Loucy (cell line): ENCODE data around the gene LMO2.

Experiments
- H2AFZ ChIP-seq: fragments of 200-600 bp; sonication (generic); 2 replicates; pipeline ENCODE4 v1.6.0; 2016; ENCODE audit warnings: antibody characterized with exemption, mild to moderate bottlenecking, low read length, moderate library complexity
- H3F3A ChIP-seq: fragments of 200-600 bp; 2 replicates; pipeline ENCODE4 v1.6.0; 2016; ENCODE audit warnings: antibody characterized with exemption, low read depth, mild to moderate bottlenecking
- H3K27me3 ChIP-seq: fragments of 200-600 bp; sonication (generic); 2 replicates; pipeline ENCODE4 v1.6.1; 2014; ENCODE audit warnings: low read length, mild to moderate bottlenecking; ENCODE audit not compliant: insufficient read depth, poor library complexity, severe bottlenecking
- H3K36me3 ChIP-seq: fragments of 200-600 bp; sonication (generic); 2 replicates; pipeline ENCODE4 v1.6.1; 2016; ENCODE audit warnings: low read length; ENCODE audit not compliant: insufficient read depth
- H3K4me1 ChIP-seq: fragments of 200-600 bp; sonication (generic); 2 replicates; pipeline ENCODE4 v1.5.1; 2014; ENCODE audit warnings: low read length, mild to moderate bottlenecking; ENCODE audit not compliant: insufficient read depth, poor library complexity, severe bottlenecking
- H3K4me2 ChIP-seq: fragments of 200-600 bp; sonication (generic); 2 replicates; pipeline ENCODE4 v1.6.0; 2014; ENCODE audit warnings: antibody characterized with exemption, low read length, low read depth, mild to moderate bottlenecking; ENCODE audit not compliant: poor library complexity, severe bottlenecking
- H3K4me3 ChIP-seq: fragments of 200-600 bp; sonication (generic); 2 replicates; pipeline ENCODE4 v1.5.1; 2014; ENCODE audit warnings: low read length, mild to moderate bottlenecking, mixed read lengths; ENCODE audit not compliant: poor library complexity, severe bottlenecking
- H3K79me2 ChIP-seq: fragments of 200-600 bp; sonication (generic); 2 replicates; pipeline ENCODE4 v1.6.1; 2014; ENCODE audit warnings: low read length; ENCODE audit not compliant: insufficient read depth
- H3K9ac ChIP-seq: fragments of 200-600 bp; sonication (generic); 2 replicates; pipeline ENCODE4 v1.6.0; 2014; ENCODE audit warnings: mild to moderate bottlenecking, low read depth, low read length, moderate library complexity; ENCODE audit not compliant: poor library complexity, severe bottlenecking
- H3K9me2 ChIP-seq: fragments of 200-600 bp; sonication (generic); replicated peaks from 2 replicates; pipeline ENCODE4 v1.6.1; 2016; ENCODE audit warnings: low read depth, low read length, mixed read lengths
- H3K9me3 ChIP-seq: fragments of 200-600 bp; sonication (generic); 2 replicates; pipeline ENCODE4 v1.6.1; 2014; ENCODE audit warnings: mild to moderate bottlenecking, antibody characterized with exemption, low read length, low read depth; ENCODE audit not compliant: insufficient read depth
- H4K20me1 ChIP-seq: fragments of 200-600 bp; sonication (generic); 2 replicates; pipeline ENCODE4 v1.6.0; 2014; ENCODE audit warnings: antibody characterized with exemption, low read length, mild to moderate bottlenecking; ENCODE audit not compliant: insufficient read depth, poor library complexity, severe bottlenecking
- CTCF ChIP-seq: fragments of 200-600 bp; sonication (generic); conservative IDR thresholded peaks from 2 replicates; pipeline ENCODE4 v1.5.1; 2014; ENCODE audit warnings: mild to moderate bottlenecking, antibody characterized with exemption, low read length
- EZH2phosphoT487 ChIP-seq: fragments of 200-600 bp; IDR thresholded peaks from 2 replicates; pipeline ENCODE4 v1.6.1; 2018; ENCODE audit warnings: antibody characterized with exemption, mild to moderate bottlenecking, moderate library complexity, borderline replicate concordance

The LMO2 gene

GRCh38 chr11:33832676-33833075, 59.2 kb downstream of the LMO2 start:
- TF ChIP-seq EZH2phosphoT487 = no peak
- no peak for TF ChIP-seq CTCF
- H3K4me3 ChIP-seq = no peak overlapping the region
- H3K79me2 ChIP-seq = no peaks in the 10 kb centered on the region
- no peaks in the 10 kb centered on the region for H4K20me1 ChIP-seq
- H3K4me1 ChIP-seq = no peaks in the 10 kb centered on the region
- no peaks in the 10 kb centered on the region for H3K9me2 ChIP-seq
- no peak overlapping the region for H3K9ac ChIP-seq
- no peak overlapping the region for H3K4me2 ChIP-seq
- no peaks in the 10 kb centered on the region for H3K9me3 ChIP-seq
- H3K27me3 ChIP-seq = no peaks in the 10 kb centered on the region
- no peaks in the 10 kb centered on the region for H3K36me3 ChIP-seq
- H3F3A ChIP-seq = no peaks in the 10 kb centered on the region
- H2AFZ ChIP-seq = no peak overlapping the region

GRCh38 chr11:33830903-33831648, 60.8 kb downstream of the LMO2 start:
- Histone ChIP-seq H3F3A (no peaks in the 10 kb centered on the region), H3K4me1 (no peaks in the 10 kb centered on the region), H3K79me2 (no peaks in the 10 kb centered on the region), H3K4me2 (no peak overlapping the region), H3K9me3 (no peaks in the 10 kb centered on the region), H4K20me1 (no peaks in the 10 kb centered on the region), H3K27me3 (peaks cover 5% of the 10 kb centered on the region), H3K36me3 (no peaks in the 10 kb centered on the region), H3K9ac (no peak overlapping the region), H3K9me2 (no peaks in the 10 kb centered on the region), H3K4me3 (no peak overlapping the region), H2AFZ (no peak overlapping the region)
- no peak for TF ChIP-seq CTCF
- TF ChIP-seq EZH2phosphoT487 = no peak

GRCh38 chr11:33829430-33830141, 62.3 kb downstream of the LMO2 start:
- TF ChIP-seq CTCF = peak; percentile 85
- no peak for TF ChIP-seq EZH2phosphoT487
- Histone ChIP-seq H3K36me3 (no peaks in the 10 kb centered on the region), H2AFZ (no peak overlapping the region), H4K20me1 (no peaks in the 10 kb centered on the region), H3K9ac (no peak overlapping the region), H3K4me1 (no peaks in the 10 kb centered on the region), H3F3A (no peaks in the 10 kb centered on the region), H3K27me3 (peaks cover 5% of the 10 kb centered on the region), H3K79me2 (no peaks in the 10 kb centered on the region), H3K9me2 (no peaks in the 10 kb centered on the region), H3K4me3 (no peak overlapping the region), H3K9me3 (no peaks in the 10 kb centered on the region), H3K4me2 (no peak overlapping the region)
